Liver (tissue), 9 donors: ENCODE measurements around the gene SLC5A5. TPM values are rescaled to one million over a fixed set of nuclear protein-coding genes. Genes with fewer than 3 reads are reported as not detected.

Source experiments
- DNase-seq: peaks from one replicate; pipeline ENCODE4 v3.0.0-alpha.2; 2017; ENCODE audit warnings: low spot score
- H3K27ac ChIP-seq, 2 donors: one replicate each; pipeline ENCODE4 v1.7.0; 2013; ENCODE audit warnings: inconsistent platforms in 2 of 2, low read length in 2 of 2, control low read depth in 1 of 2, low read depth in 1 of 2, mild to moderate bottlenecking in 1 of 2
- H3K27me3 ChIP-seq, 4 donors: one replicate each; pipeline versions ENCODE4 v1.6.1 to v1.7.0; 2013; ENCODE audit warnings: low read length in 3 of 4, inconsistent platforms in 1 of 4, mild to moderate bottlenecking in 1 of 4, moderate library complexity in 1 of 4; ENCODE audit not compliant: control insufficient read depth in 4 of 4, insufficient read depth in 4 of 4
- H3K36me3 ChIP-seq, 4 donors: one replicate each; pipeline versions ENCODE4 v1.6.1 to v1.7.0; 2013; ENCODE audit warnings: low read length in 3 of 4, mild to moderate bottlenecking in 3 of 4, low read depth in 1 of 4, moderate library complexity in 1 of 4; ENCODE audit not compliant: control insufficient read depth in 4 of 4, insufficient read depth in 3 of 4
- H3K4me1 ChIP-seq, 4 donors: one replicate each; pipeline versions ENCODE4 v1.6.1 to v1.7.0; 2013; ENCODE audit warnings: low read length in 3 of 4, mild to moderate bottlenecking in 3 of 4, moderate library complexity in 1 of 4; ENCODE audit not compliant: control insufficient read depth in 4 of 4, insufficient read depth in 4 of 4
- H3K4me3 ChIP-seq, 3 donors: one replicate each; pipeline versions ENCODE4 v1.6.1 to v1.7.0; 2013; ENCODE audit warnings: low read length in 3 of 3, control low read depth in 1 of 3, low read depth in 1 of 3, mild to moderate bottlenecking in 1 of 3
- H3K9ac ChIP-seq, 2 donors: one replicate each; pipeline ENCODE4 v1.7.0; 2013; ENCODE audit warnings: low read length in 2 of 2, mild to moderate bottlenecking in 2 of 2, moderate library complexity in 2 of 2, control low read depth in 1 of 2, low read depth in 1 of 2
- H3K9me3 ChIP-seq, 4 donors: one replicate each; pipeline versions ENCODE4 v1.6.1 to v1.7.0; 2013; ENCODE audit warnings: low read length in 3 of 4; ENCODE audit not compliant: control insufficient read depth in 4 of 4
- ATF3 ChIP-seq: IDR thresholded peaks from 2 replicates; pipeline ENCODE4 v1.6.1; 2016; ENCODE audit warnings: antibody characterized with exemption
- CTCF ChIP-seq: fragments of 150-350 bp; IDR thresholded peaks from 2 replicates; pipeline ENCODE4 v1.5.1; 2017; ENCODE audit warnings: improper control_type of control experiment, low read depth, low read length; ENCODE audit not compliant: missing input control
- EGR1 ChIP-seq, 2 donors: IDR thresholded peaks; 2 replicates each; pipeline ENCODE4 v1.6.1; 2016 to 2018; ENCODE audit warnings: antibody characterized with exemption in 2 of 2, low read depth in 2 of 2
- FOXA1 ChIP-seq: IDR thresholded peaks from 2 replicates; pipeline ENCODE4 v1.6.1; 2016; ENCODE audit warnings: antibody characterized with exemption
- FOXA2 ChIP-seq: IDR thresholded peaks from 2 replicates; pipeline ENCODE4 v1.6.1; 2016; ENCODE audit warnings: antibody characterized with exemption
- GABPA ChIP-seq, 2 donors: IDR thresholded peaks in 1 of 2; conservative IDR thresholded peaks in 1 of 2; 2 replicates each; pipeline ENCODE4 v1.6.1; 2016; ENCODE audit warnings: antibody characterized with exemption in 2 of 2, mild to moderate bottlenecking in 1 of 2, moderate library complexity in 1 of 2
- HNF4A ChIP-seq, 2 donors: conservative IDR thresholded peaks; 2 replicates each; pipeline ENCODE4 v1.6.1; 2016; ENCODE audit warnings: antibody characterized with exemption in 2 of 2, mild to moderate bottlenecking in 2 of 2
- HNF4G ChIP-seq: IDR thresholded peaks from 2 replicates; pipeline ENCODE4 v1.6.1; 2016; ENCODE audit warnings: antibody characterized with exemption
- JUND ChIP-seq, 2 donors: IDR thresholded peaks; 2 replicates each; pipeline ENCODE4 v1.6.1; 2016; ENCODE audit warnings: antibody characterized with exemption in 2 of 2
- MAX ChIP-seq: IDR thresholded peaks from 2 replicates; pipeline ENCODE4 v1.6.1; 2016; ENCODE audit warnings: antibody characterized with exemption
- NR2F2 ChIP-seq: IDR thresholded peaks from 2 replicates; pipeline ENCODE4 v1.6.1; 2016; ENCODE audit warnings: antibody characterized with exemption
- RAD21 ChIP-seq, 2 donors: IDR thresholded peaks; 2 replicates each; pipeline ENCODE4 v1.6.1; 2016; ENCODE audit warnings: antibody characterized with exemption in 2 of 2, mild to moderate bottlenecking in 2 of 2
- REST ChIP-seq: IDR thresholded peaks from 2 replicates; pipeline ENCODE4 v1.6.1; 2016; ENCODE audit warnings: antibody characterized with exemption, mild to moderate bottlenecking
- RXRA ChIP-seq, 2 donors: IDR thresholded peaks; 2 replicates each; pipeline ENCODE4 v1.6.1; 2017 to 2018; ENCODE audit warnings: antibody characterized with exemption in 2 of 2, mild to moderate bottlenecking in 1 of 2
- SP1 ChIP-seq: IDR thresholded peaks from 2 replicates; pipeline ENCODE4 v1.6.1; 2018; ENCODE audit warnings: antibody characterized with exemption, mild to moderate bottlenecking
- TAF1 ChIP-seq: conservative IDR thresholded peaks from 2 replicates; pipeline ENCODE4 v1.6.1; 2016; ENCODE audit warnings: antibody characterized with exemption, mild to moderate bottlenecking
- YY1 ChIP-seq: IDR thresholded peaks from 2 replicates; pipeline ENCODE4 v1.6.1; 2016; ENCODE audit warnings: antibody characterized with exemption, mild to moderate bottlenecking
- ZBTB33 ChIP-seq: IDR thresholded peaks from 2 replicates; pipeline ENCODE4 v1.6.1; 2016; ENCODE audit warnings: antibody characterized with exemption
- WGBS: extraction: QIAGEN DNeasy Blood & Tissue Kit; methylation state at CpG from one replicate; pipeline ENCODE4 v1.1.7; 2013; 5-methylcytosine and 5-hydroxymethylcytosine counted together
- polyA plus RNA-seq, 2 donors: library from polyadenylated mRNA; stranded (reverse) in 1 of 2; unstranded in 1 of 2; fragments of 200-250 nt in 1 of 2; fragments of >200 nt in 1 of 2; fragmentation: Nextera tagmentation in 1 of 2; extraction: Ambion mirVana in 1 of 2; gene quantifications; one replicate each; pipeline versions ENCODE4 v1.2.1 to v1.2.3, GENCODE V29; 2013 to 2015
- total RNA-seq, 2 donors: library from RNA; depleted of rRNA; stranded (reverse); fragments of >200 nt; gene quantifications; one replicate each; pipeline ENCODE4 v1.2.3, GENCODE V29; 2014
- donor health status: healthy.
- donor health status: healthy.
- donor health status: healthy.
- donor health status: healthy.
- donor health status: healthy.

Gene SLC5A5
- total and polyA plus RNA-seq, 4 donors: 0.09 TPM; not detected in 3

GRCh38 chr19:17933414-17934129 is 61.8 kb downstream of the SLC5A5 start:
- Histone ChIP-seq H3K27ac (peak overlapping the region in 1 of 2 donors; percentile 79), H3K9me3 (no peaks in the 10 kb centered on the region), H3K36me3 (peaks cover 0 to 5% (median 2%) of the 10 kb centered on the region in 4 donors), H3K4me3 (peak overlapping the region; percentile 71 to 81 (median 76)), H3K27me3 (no peaks in the 10 kb centered on the region), H3K4me1 (peaks cover 4 to 19% (median 10%) of the 10 kb centered on the region in 4 donors), H3K9ac (peak overlapping the region; percentile 77 to 78)
- DNase-seq: no peak
- TF ChIP-seq EGR1 (IDR thresholded peaks at IDR 0.05; ENCODE audit: low read depth in 2 of 2) (no peak), ZBTB33 (no peak), JUND (IDR thresholded peaks at IDR 0.05) (no peak), ATF3 (no peak), CTCF (no peak), RAD21 (IDR thresholded peaks at IDR 0.05) (no peak), FOXA2 (no peak), RXRA (IDR thresholded peaks at IDR 0.05) (no peak), HNF4G (no peak), REST (no peak), SP1 (no peak), FOXA1 (no peak), NR2F2 (no peak), GABPA (IDR thresholded peaks at IDR 0.05 in 1 of 2, conservative IDR thresholded peaks at IDR 0.05 in 1 of 2) (no peak), MAX (no peak), TAF1 (no peak), YY1 (no peak), HNF4A (conservative IDR thresholded peaks at IDR 0.05) (no peak)
- 21% methylated on average over 19 of the region's 19 CpGs for WGBS
